ENCODE measurements around the gene RPS28. TPM values are rescaled to one million over a fixed set of nuclear protein-coding genes. Genes with fewer than 3 reads are reported as not detected.

Gene RPS28
- polyA plus RNA-seq, 2 of the 4 experiments (the other 2 are of a cell fraction) = 374 to 404 TPM

- no peak for TF ChIP-seq RAD21 (conservative IDR thresholded peaks at IDR 0.05 in 1 of 2, IDR thresholded peaks at IDR 0.05 in 1 of 2)
- TF ChIP-seq NR3C1 (IDR thresholded peaks at IDR 0.05) = no peak
- TF ChIP-seq FOXS1 (CRISPR knock-in tag; IDR thresholded peaks at IDR 0.05) = no peak
- no peak for TF ChIP-seq PHF8 (IDR thresholded peaks at IDR 0.05; ENCODE audit: borderline replicate concordance, low read depth)
- TF ChIP-seq ESRRA (IDR thresholded peaks at IDR 0.05; ENCODE audit: borderline replicate concordance, low read length) = no peak
- TF ChIP-seq CEBPB (IDR thresholded peaks at IDR 0.05) = no peak
- TF ChIP-seq HMGXB4 (CRISPR knock-in tag; IDR thresholded peaks at IDR 0.05; ENCODE audit: borderline replicate concordance) = no peak
- no peak for TF ChIP-seq MYC (IDR thresholded peaks at IDR 0.05; ENCODE audit: borderline replicate concordance, low read length)
- peak overlapping the region; percentile 25; the same call in 1 of the 3 replicates for H3K4me3 ChIP-seq
- peaks cover 47% of the 10 kb centered on the region for H3K4me1 ChIP-seq
- ATAC-seq = no peak
- FAIRE-seq = no peak
- ChIA-PET POLR2A (no interaction called here), CTCF (interaction anchor here (0.8 to 6.2 kb wide), 2 partner anchors 10 to 13 kb away, joined by 3 to 50 read pairs; no protein-coding TSS in a partner anchor)
- H3K27ac ChIP-seq = peak overlapping the region; percentile 51 to 79; a peak in 5 of 6 replicates
- DNase-seq (ENCODE audit: low read depth in 1 of 2, low spot score in 1 of 2) = no peak
- no peaks in the 10 kb centered on the region for H3K9me3 ChIP-seq
- WGBS (ENCODE audit: missing lambda C conversion rate) = 88% methylated on average over 8 of the region's 13 CpGs
- peak overlapping the region; percentile 85 for H3K4me2 ChIP-seq
These were observed 45.6 kb downstream of the RPS28 start for GRCh38 chr19:8366961-8367326.

DNA sequence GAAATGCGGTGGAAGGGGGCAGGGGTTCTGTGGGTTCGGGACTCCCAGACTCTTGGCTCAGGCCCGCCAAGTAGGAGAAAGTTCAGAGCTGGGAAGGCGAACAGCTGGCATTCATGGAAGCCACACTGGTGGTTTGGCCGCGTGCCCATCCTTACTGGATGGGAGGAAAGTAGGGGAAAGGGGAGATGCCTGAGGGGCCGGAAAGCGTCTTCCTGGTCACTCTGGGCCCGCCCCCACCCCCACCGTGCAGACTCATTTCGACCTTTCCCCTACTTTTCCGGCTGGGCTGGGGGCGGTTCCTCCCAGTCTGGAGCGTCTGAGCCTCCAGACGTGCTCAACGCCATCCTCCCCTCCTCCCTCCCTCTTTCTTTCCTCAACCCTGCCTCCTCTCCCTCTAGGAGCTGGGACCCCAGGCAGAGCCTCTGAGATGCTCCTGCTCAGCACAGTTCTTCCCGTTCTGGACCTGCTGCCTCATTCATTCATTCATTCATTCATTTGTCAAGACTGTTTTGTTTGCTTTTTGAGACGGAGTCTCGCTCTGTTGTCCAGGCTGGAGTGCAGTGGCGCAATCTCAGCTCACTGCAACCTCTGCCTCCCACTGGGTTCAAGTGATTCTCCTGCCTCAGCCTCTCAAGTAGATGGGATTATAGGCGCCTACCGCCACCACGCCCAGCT is 46.2 kb downstream of the RPS28 start:
- CTCF ChIA-PET = interaction anchor here (0.6 to 2.4 kb wide), 5 partner anchors 10 to 31 kb away, joined by 3 to 17 read pairs (median 3); no protein-coding TSS in a partner anchor
- H3K9me3 ChIP-seq = no peaks in the 10 kb centered on the region
- peak in 1 of 2 experiments; percentile 79 for DNase-seq (ENCODE audit: low read depth in 1 of 2, low spot score in 1 of 2)
- 26% methylated on average over 20 of the region's 23 CpGs for WGBS (ENCODE audit: missing lambda C conversion rate)
- peak overlapping the region; percentile 85 for H3K4me2 ChIP-seq
- H3K27ac ChIP-seq = peak overlapping the region; percentile 51 to 79; a peak in 5 of 6 replicates
- peak overlapping the region; percentile 25; the same call in 1 of the 3 replicates for H3K4me3 ChIP-seq
- peak in 1 of 2 experiments; percentile 18; a peak in 3 of 6 replicates for ATAC-seq
- POLR2A ChIA-PET = interaction anchor here (0.6 to 0.7 kb wide), 3 partner anchors 9 to 1753 kb away, joined by 5 read pairs; partner anchors contain the start of gene RAB11B
- no peak for FAIRE-seq
- peaks cover 43% of the 10 kb centered on the region for H3K4me1 ChIP-seq
- TF ChIP-seq HOXB5 (CRISPR knock-in tag; IDR thresholded peaks at IDR 0.05) (no peak), SREBF2 (IDR thresholded peaks at IDR 0.05) (no peak), HOXA7 (CRISPR knock-in tag; IDR thresholded peaks at IDR 0.05) (no peak), POLR2A (IDR thresholded peaks at IDR 0.05; ENCODE audit: low read length) (no peak), CBX2 (IDR thresholded peaks at IDR 0.05; ENCODE audit: borderline replicate concordance, low read depth) (no peak), TP53 (CRISPR knock-in tag; IDR thresholded peaks at IDR 0.05) (no peak), CEBPB (IDR thresholded peaks at IDR 0.05) (peak in 1 of 2 experiments; percentile 75; a peak in 2 of 4 replicates), ELK1 (IDR thresholded peaks at IDR 0.05; ENCODE audit: low read depth, low read length) (no peak), EP300 (IDR thresholded peaks at IDR 0.05) (no peak), CHD2 (IDR thresholded peaks at IDR 0.05; ENCODE audit: low read length, partially characterized antibody) (no peak), JUN (IDR thresholded peaks at IDR 0.05) (0 out of 5 replicates have a peak, but pooled peaks of 1 of the 2 experiments have one; percentile 35), MAFK (IDR thresholded peaks at IDR 0.05; ENCODE audit: partially characterized antibody) (no peak), CHD4 (IDR thresholded peaks at IDR 0.05; ENCODE audit: borderline replicate concordance) (no peak), E2F6 (IDR thresholded peaks at IDR 0.05; ENCODE audit: borderline replicate concordance, low read depth) (no peak), GATA3 (IDR thresholded peaks at IDR 0.05; ENCODE audit: borderline replicate concordance) (peak; percentile 45; the same call in 1 of the 2 replicates), MAZ (IDR thresholded peaks at IDR 0.05; ENCODE audit: borderline replicate concordance, low read depth, low read length) (no peak), NR3C1 (IDR thresholded peaks at IDR 0.05) (no peak), FOSB (CRISPR knock-in tag; IDR thresholded peaks at IDR 0.05) (no peak), HOXB13 (CRISPR knock-in tag; IDR thresholded peaks at IDR 0.05; ENCODE audit: low read depth) (no peak), EHF (CRISPR knock-in tag; IDR thresholded peaks at IDR 0.05) (no peak), NFE2L2 (conservative IDR thresholded peaks at IDR 0.05; ENCODE audit: low read length) (no peak), RNF2 (IDR thresholded peaks at IDR 0.05; ENCODE audit: borderline replicate concordance, low read depth) (no peak), RAD21 (conservative IDR thresholded peaks at IDR 0.05 in 1 of 2, IDR thresholded peaks at IDR 0.05 in 1 of 2) (no peak)
- TF ChIP-seq, protein P1, sequence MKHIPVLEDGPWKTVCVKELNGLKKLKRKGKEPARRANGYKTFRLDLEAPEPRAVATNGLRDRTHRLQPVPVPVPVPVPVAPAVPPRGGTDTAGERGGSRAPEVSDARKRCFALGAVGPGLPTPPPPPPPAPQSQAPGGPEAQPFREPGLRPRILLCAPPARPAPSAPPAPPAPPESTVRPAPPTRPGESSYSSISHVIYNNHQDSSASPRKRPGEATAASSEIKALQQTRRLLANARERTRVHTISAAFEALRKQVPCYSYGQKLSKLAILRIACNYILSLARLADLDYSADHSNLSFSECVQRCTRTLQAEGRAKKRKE (CRISPR knock-in tag; IDR thresholded peaks at IDR 0.05; ENCODE audit: low read depth) = 0 out of 2 replicates have a peak, but pooled peaks have one; percentile 26
- TF ChIP-seq, protein P2, sequence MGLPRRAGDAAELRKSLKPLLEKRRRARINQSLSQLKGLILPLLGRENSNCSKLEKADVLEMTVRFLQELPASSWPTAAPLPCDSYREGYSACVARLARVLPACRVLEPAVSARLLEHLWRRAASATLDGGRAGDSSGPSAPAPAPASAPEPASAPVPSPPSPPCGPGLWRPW (IDR thresholded peaks at IDR 0.05) = no peak
- TF ChIP-seq, protein P3, sequence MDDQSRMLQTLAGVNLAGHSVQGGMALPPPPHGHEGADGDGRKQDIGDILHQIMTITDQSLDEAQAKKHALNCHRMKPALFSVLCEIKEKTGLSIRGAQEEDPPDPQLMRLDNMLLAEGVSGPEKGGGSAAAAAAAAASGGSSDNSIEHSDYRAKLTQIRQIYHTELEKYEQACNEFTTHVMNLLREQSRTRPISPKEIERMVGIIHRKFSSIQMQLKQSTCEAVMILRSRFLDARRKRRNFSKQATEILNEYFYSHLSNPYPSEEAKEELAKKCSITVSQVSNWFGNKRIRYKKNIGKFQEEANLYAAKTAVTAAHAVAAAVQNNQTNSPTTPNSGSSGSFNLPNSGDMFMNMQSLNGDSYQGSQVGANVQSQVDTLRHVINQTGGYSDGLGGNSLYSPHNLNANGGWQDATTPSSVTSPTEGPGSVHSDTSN (IDR thresholded peaks at IDR 0.05) = peak; percentile 53; the same call in 1 of the 2 replicates

All from A549 (cell line).